Progenitor cell of endocrine pancreas (in vitro differentiated cells): Measurements from ENCODE around the gene ZFPL1. TPM values are rescaled to one million over a fixed set of nuclear protein-coding genes. Genes with fewer than 3 reads are reported as not detected.

Experiments used
- DNase-seq: peaks from one replicate; pipeline ENCODE4 v3.0.0; 2021; ENCODE audit warnings: low spot score; ENCODE audit not compliant: unreplicated experiment
- H3K27ac Mint-ChIP-seq: 2 replicates; pipeline ENCODE4 v1.8.0; 2021; ENCODE audit warnings: mild to moderate bottlenecking, moderate library complexity, mixed read lengths
- H3K27me3 Mint-ChIP-seq: 2 replicates; pipeline ENCODE4 v1.8.0; 2021; ENCODE audit warnings: mixed read lengths
- H3K36me3 Mint-ChIP-seq: 2 replicates; pipeline ENCODE4 v1.8.0; 2022; ENCODE audit warnings: mixed read lengths; ENCODE audit not compliant: insufficient read depth
- H3K4me1 Mint-ChIP-seq: 2 replicates; pipeline ENCODE4 v1.8.0; 2021; ENCODE audit warnings: low read depth, mixed read lengths
- H3K4me3 Mint-ChIP-seq: 2 replicates; pipeline ENCODE4 v1.8.0; 2021; ENCODE audit warnings: low read depth, mild to moderate bottlenecking, moderate library complexity, mixed read lengths
- H3K9me3 Mint-ChIP-seq: 2 replicates; pipeline ENCODE4 v1.8.0; 2021; ENCODE audit warnings: low read depth, mixed read lengths
- total RNA-seq: library from RNA; stranded (reverse); gene quantifications from 2 replicates; pipeline ENCODE4 v1.2.1, GENCODE V29; 2021
- TF ChIP-seq, protein P1 (sequence below): fragments of 200-600 bp; sonication (generic); IDR thresholded peaks from one replicate; pipeline ENCODE4 v1.5.0; 2021; ENCODE audit warnings: antibody characterized with exemption, mild to moderate bottlenecking; ENCODE audit not compliant: unreplicated experiment

Gene ZFPL1
- total RNA-seq, 1 donor from 2014 or later: 43.3 TPM

- peaks cover 12% of the 10 kb centered on the region for H3K36me3 Mint-ChIP-seq
- H3K27me3 Mint-ChIP-seq: no peaks in the 10 kb centered on the region
- peak; percentile 77 for DNase-seq
- peak within 1 kb of the TSS; percentile 96 for H3K27ac Mint-ChIP-seq
- peak within 1 kb of the TSS; percentile 87 for H3K4me3 Mint-ChIP-seq
- H3K4me1 Mint-ChIP-seq: peaks cover 1% of the 10 kb centered on the region
- TF ChIP-seq, protein P1, sequence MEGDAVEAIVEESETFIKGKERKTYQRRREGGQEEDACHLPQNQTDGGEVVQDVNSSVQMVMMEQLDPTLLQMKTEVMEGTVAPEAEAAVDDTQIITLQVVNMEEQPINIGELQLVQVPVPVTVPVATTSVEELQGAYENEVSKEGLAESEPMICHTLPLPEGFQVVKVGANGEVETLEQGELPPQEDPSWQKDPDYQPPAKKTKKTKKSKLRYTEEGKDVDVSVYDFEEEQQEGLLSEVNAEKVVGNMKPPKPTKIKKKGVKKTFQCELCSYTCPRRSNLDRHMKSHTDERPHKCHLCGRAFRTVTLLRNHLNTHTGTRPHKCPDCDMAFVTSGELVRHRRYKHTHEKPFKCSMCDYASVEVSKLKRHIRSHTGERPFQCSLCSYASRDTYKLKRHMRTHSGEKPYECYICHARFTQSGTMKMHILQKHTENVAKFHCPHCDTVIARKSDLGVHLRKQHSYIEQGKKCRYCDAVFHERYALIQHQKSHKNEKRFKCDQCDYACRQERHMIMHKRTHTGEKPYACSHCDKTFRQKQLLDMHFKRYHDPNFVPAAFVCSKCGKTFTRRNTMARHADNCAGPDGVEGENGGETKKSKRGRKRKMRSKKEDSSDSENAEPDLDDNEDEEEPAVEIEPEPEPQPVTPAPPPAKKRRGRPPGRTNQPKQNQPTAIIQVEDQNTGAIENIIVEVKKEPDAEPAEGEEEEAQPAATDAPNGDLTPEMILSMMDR: no peak
- no peaks in the 10 kb centered on the region for H3K9me3 Mint-ChIP-seq
Measured at GRCh38 chr11:65040847-65041622, 43.0 kb upstream of the ZFPL1 start, which contains the start of gene SAC3D1. SAC3D1 (plus strand) TSS chr11:65041210; CDS start chr11:65041293, 83 bp downstream.

DNA sequence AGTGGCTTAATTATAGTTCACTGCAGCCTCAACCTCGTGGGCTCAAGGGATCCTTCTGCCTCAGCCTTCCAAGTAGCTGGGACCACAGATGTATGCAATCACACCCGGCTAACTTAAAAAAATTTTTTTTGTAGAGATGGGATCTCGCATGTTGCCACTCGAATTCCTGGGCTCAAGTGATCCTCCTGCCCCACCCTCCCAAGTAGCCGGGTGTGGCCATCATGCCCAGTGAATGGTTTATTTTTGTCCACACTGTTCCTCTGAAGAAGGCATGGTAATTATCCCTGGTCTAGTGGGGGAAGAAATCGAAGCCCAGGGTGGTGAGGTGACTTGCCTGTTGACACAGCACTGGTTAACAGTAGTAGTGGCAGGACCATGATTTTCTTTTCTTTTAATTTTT lies 41.1 kb upstream of the ZFPL1 start:
- peak overlapping the region; percentile 85 for H3K4me3 Mint-ChIP-seq
- H3K36me3 Mint-ChIP-seq: peaks cover 10% of the 10 kb centered on the region
- no peaks in the 10 kb centered on the region for H3K9me3 Mint-ChIP-seq
- DNase-seq: no peak
- TF ChIP-seq, protein P1: no peak
- H3K27me3 Mint-ChIP-seq: no peaks in the 10 kb centered on the region
- H3K4me1 Mint-ChIP-seq: peaks cover 1% of the 10 kb centered on the region
- H3K27ac Mint-ChIP-seq: no peak overlapping the region

DNA sequence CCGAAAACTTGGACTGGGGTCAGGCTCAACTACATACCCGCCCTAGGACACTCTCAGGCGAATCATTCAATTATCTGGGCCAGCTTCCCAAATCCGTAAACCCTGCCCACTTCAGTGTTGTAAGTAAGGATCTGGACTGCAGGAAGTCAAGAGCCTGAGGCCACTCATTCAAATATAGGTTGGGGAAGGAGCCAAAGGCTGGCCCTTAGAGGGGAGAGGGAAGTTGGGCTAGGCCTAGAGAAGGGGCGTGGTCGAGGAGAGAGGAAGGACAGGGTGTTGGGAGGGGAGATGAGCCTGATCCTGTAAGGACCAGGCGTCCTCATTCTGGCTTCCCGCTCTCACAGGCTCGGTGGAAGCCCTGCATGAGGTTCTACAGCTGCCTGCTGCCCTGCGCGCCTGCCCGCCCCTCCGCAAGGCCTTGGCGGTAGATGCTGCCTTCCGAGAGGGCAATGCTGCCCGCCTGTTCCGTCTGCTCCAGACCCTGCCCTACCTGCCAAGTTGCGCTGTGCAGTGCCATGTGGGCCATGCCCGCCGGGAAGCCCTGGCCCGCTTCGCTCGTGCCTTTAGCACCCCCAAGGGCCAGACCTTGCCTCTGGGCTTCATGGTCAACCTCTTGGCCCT lies 40.0 kb upstream of the ZFPL1 start:
- Mint-ChIP-seq H3K27ac (peak overlapping the region; percentile 80), H3K27me3 (no peaks in the 10 kb centered on the region), H3K4me3 (no peak overlapping the region), H3K9me3 (no peaks in the 10 kb centered on the region), H3K36me3 (peaks cover 8% of the 10 kb centered on the region), H3K4me1 (peaks cover 1% of the 10 kb centered on the region)
- TF ChIP-seq, protein P1: no peak
- no peak for DNase-seq

GRCh38 chr11:65045061-65045460 lies 39.0 kb upstream of the ZFPL1 start:
- DNase-seq: no peak
- Mint-ChIP-seq H3K36me3 (peaks cover 8% of the 10 kb centered on the region), H3K27me3 (no peaks in the 10 kb centered on the region), H3K4me1 (peaks cover 1% of the 10 kb centered on the region), H3K4me3 (no peak overlapping the region), H3K27ac (no peak overlapping the region), H3K9me3 (no peaks in the 10 kb centered on the region)
- TF ChIP-seq, protein P1: no peak

GRCh38 chr11:65045728-65046127 lies 38.3 kb upstream of the ZFPL1 start:
- no peaks in the 10 kb centered on the region for H3K27me3 Mint-ChIP-seq
- no peaks in the 10 kb centered on the region for H3K4me1 Mint-ChIP-seq
- no peaks in the 10 kb centered on the region for H3K9me3 Mint-ChIP-seq
- no peak overlapping the region for H3K4me3 Mint-ChIP-seq
- H3K27ac Mint-ChIP-seq: no peak overlapping the region
- DNase-seq: no peak
- H3K36me3 Mint-ChIP-seq: peaks cover 8% of the 10 kb centered on the region
- TF ChIP-seq, protein P1: no peak
